GM19463 (cell line): Measurements from ENCODE around the gene MYO1D.

Experiments used
- ATAC-seq: cut with Tn5 transposase; IDR thresholded peaks from one replicate; pipeline ENCODE4 v1.9.1; 2021; ENCODE audit warnings: mild to moderate bottlenecking, moderate library complexity; ENCODE audit not compliant: unreplicated experiment

The MYO1D gene

GRCh38 chr17:32495359-32496231 lies 381.3 kb downstream of the MYO1D start:
- no peak for ATAC-seq

GRCh38 chr17:32494621-32495358 lies 382.1 kb downstream of the MYO1D start:
- no peak for ATAC-seq

- ATAC-seq = no peak
Observed at GRCh38 chr17:32493976-32494513, 382.9 kb downstream of the MYO1D start.

GRCh38 chr17:32493571-32493970 lies 383.4 kb downstream of the MYO1D start:
- no peak for ATAC-seq

- no peak for ATAC-seq
Observed at GRCh38 chr17:32492648-32493289, 384.2 kb downstream of the MYO1D start.

- ATAC-seq = no peak
Observed at GRCh38 chr17:32492264-32492589, 384.7 kb downstream of the MYO1D start.

GRCh38 chr17:32491371-32492263 lies 385.3 kb downstream of the MYO1D start:
- no peak for ATAC-seq

- ATAC-seq = no peak
Observed at GRCh38 chr17:32490101-32490482, 386.8 kb downstream of the MYO1D start.

- ATAC-seq = no peak
Observed at GRCh38 chr17:32489320-32490100, 387.4 kb downstream of the MYO1D start.

- ATAC-seq = no peak
Observed at GRCh38 chr17:32488604-32489180, 388.2 kb downstream of the MYO1D start.

GRCh38 chr17:32488177-32488542 lies 388.8 kb downstream of the MYO1D start:
- ATAC-seq = no peak

- no peak for ATAC-seq
Observed at GRCh38 chr17:32487473-32488176, 389.3 kb downstream of the MYO1D start.

- ATAC-seq = peak; percentile 49
Observed at GRCh38 chr17:32486701-32487472, 390.0 kb downstream of the MYO1D start, which contains the start of gene CDK5R1. Gene CDK5R1 (plus strand): TSS chr17:32486993. CDS start chr17:32487621, 628 bp downstream.

- ATAC-seq = peak; percentile 59
Observed at GRCh38 chr17:32486111-32486700, 390.7 kb downstream of the MYO1D start.

- ATAC-seq = no peak
Observed at GRCh38 chr17:32485261-32486110, 391.4 kb downstream of the MYO1D start.

GRCh38 chr17:32484628-32485027 lies 392.3 kb downstream of the MYO1D start:
- no peak for ATAC-seq

GRCh38 chr17:32484041-32484461 lies 392.9 kb downstream of the MYO1D start:
- no peak for ATAC-seq
